Ovary (tissue), 9 donors: ENCODE measurements around the gene SRMS. TPM values are rescaled to one million over a fixed set of nuclear protein-coding genes. Genes with fewer than 3 reads are reported as not detected.
A peak's percentile ranks its signal among the peaks of the same experiment; 100 is the strongest.

ENCODE experiments used
- DNase-seq, 5 donors: peaks; one replicate each; pipeline ENCODE4 v3.0.0-alpha.2; 2019 to 2020
- H3K27ac ChIP-seq, 2 donors: fragments of 200-600 bp; one replicate each; pipeline versions ENCODE4 v1.5.1 to v1.8.0; 2019 to 2022
- H3K27me3 ChIP-seq: fragments of 200-600 bp; one replicate; pipeline ENCODE4 v1.8.0; 2022
- H3K36me3 ChIP-seq: fragments of 200-600 bp; sonication (generic); one replicate; pipeline ENCODE4 v1.5.1; 2019
- H3K4me1 ChIP-seq: one replicate; pipeline ENCODE4 v1.8.1; 2013; ENCODE audit warnings: mild to moderate bottlenecking, moderate library complexity; ENCODE audit not compliant: insufficient read depth
- H3K4me3 ChIP-seq: fragments of 200-600 bp; sonication (generic); one replicate; pipeline ENCODE4 v1.5.1; 2017
- H3K9me3 ChIP-seq, 2 donors: fragments of 200-600 bp in 1 of 2; sonication (generic) in 1 of 2; one replicate each; pipeline versions ENCODE4 v1.5.1 to v1.8.1; 2013 to 2019; ENCODE audit warnings: mild to moderate bottlenecking in 1 of 2, moderate library complexity in 1 of 2
- EP300 ChIP-seq: sonication (generic); formaldehyde crosslinking; IDR thresholded peaks from one replicate; pipeline ENCODE4 v1.6.1; 2017; ENCODE audit warnings: antibody characterized with exemption
- POLR2A ChIP-seq: fragments of 450-650 bp; IDR thresholded peaks from one replicate; pipeline ENCODE4 v1.6.1; 2017; ENCODE audit warnings: antibody characterized with exemption, mild to moderate bottlenecking, moderate library complexity
- WGBS, 3 donors: extraction: QIAGEN DNeasy Blood & Tissue Kit in 1 of 3; methylation state at CpG; one replicate each; pipeline versions ENCODE4 v1.1.5 to v1.1.7; 2013 to 2017; 5-methylcytosine and 5-hydroxymethylcytosine counted together
- intact Hi-C, 4 donors: fragments of 100-400 bp; cut with DNase I; formaldehyde crosslinking; loops; one replicate each; pipeline versions ENCODE4 v1.11.0 to v1.15.1; 2022 to 2023
- polyA plus RNA-seq, 2 donors: library from polyadenylated mRNA; stranded (reverse); fragments of 200-250 nt in 1 of 2; fragments of 350-450 nt in 1 of 2; fragmentation: Illumina TruSeq in 1 of 2; extraction: RNeasy Lipid Tissue Mini Kit (QIAGEN cat#74804) in 1 of 2; gene quantifications; one replicate each; pipeline ENCODE4 v1.2.3, GENCODE V29; 2013 to 2014
- total RNA-seq, 7 donors: library from RNA; depleted of rRNA in 2 of 7; stranded (reverse); fragments of >200 nt in 2 of 7; fragmentation: NEBNext Ultra II Directional in 3 of 7; extraction: Animal tissue kit (Norgen Biotek cat#: 25700) in 3 of 7; gene quantifications; one replicate each; pipeline versions ENCODE4 v1.1.0 to v1.2.4, GENCODE V29; 2016 to 2023
- TF ChIP-seq, protein P1 (sequence below), 3 donors: fragments of 450-650 bp in 2 of 3; fragments of 200-600 bp in 1 of 3; IDR thresholded peaks; one replicate each; pipeline versions ENCODE4 v1.5.1 to v1.8.0; 2016 to 2022; ENCODE audit warnings: antibody characterized with exemption in 3 of 3, mild to moderate bottlenecking in 1 of 3
- donor health status: DM: no; HTN: no; CAD: no; lungs with moderate emphysema.
- donor health status: DM: no; HTN: no; CAD: no.
- donor health status: Bipolar disorder and iron deficiency.
- donor health status: DM: yes; HTN: yes; CAD: no.
- donor health status: DM: no; HTN: no; CAD: no.
- donor health status: DM: yes; HTN: yes; CAD: no.

Gene SRMS
- total and polyA plus RNA-seq, 9 donors, result not detected

GRCh38 chr20:63574829-63575743 lies 27.5 kb upstream of the SRMS start:
- H3K9me3 ChIP-seq, result no peaks in the 10 kb centered on the region
- TF ChIP-seq POLR2A, result no peak
- H3K4me1 ChIP-seq, result peaks cover 5% of the 10 kb centered on the region
- no peaks in the 10 kb centered on the region for H3K36me3 ChIP-seq
- WGBS, 3 donors, result 62 to 64% (median 63%) methylated on average over 28 of the region's 28 CpGs
- peak in 1 of 5 donors; percentile 57 for DNase-seq
- no peak overlapping the region for H3K4me3 ChIP-seq
- H3K27ac ChIP-seq, result no peak overlapping the region
- no peaks in the 10 kb centered on the region for H3K27me3 ChIP-seq
- intact Hi-C loops, result no loop called here

DNA sequence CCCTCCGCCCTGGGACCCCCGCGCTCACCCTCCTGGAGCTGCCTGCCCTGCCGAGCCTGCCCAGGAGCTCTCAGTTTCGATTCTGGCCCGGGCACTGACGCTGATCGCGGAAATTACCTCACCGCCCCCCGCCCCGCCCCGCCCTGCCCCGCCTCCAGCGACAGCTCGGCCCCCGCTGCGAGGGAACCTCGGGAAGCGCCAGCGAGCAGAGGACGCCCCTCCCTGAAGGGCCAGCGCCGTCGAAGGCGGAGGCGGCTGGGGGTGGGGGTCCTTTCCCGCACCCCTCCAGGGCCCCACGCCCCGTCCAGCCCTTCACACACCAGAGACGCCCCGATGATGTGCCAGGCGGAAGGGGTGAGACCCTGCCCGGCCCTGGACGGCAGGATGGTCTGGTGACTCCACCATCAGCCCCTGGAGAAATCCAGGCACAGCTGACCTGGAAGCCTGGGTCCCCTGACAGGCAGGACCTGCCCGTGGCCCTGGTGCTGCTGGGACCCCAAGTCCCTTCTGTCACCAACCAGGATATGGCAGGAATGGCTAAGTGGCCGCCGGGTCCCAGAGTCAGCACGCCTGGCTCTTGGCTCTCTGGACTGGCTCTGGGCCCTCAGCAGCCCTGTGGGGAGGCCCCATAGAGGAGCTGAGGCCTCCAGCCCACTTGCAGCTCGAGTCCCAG lies 26.7 kb upstream of the SRMS start, which contains the start of gene HELZ2:
Gene HELZ2, minus strand, starts transcription at position 84 of the 673 bp plus-strand sequence. CDS start 1,854 bp downstream, outside the sequence.
- Histone ChIP-seq H3K9me3 (no peaks in the 10 kb centered on the region), H3K36me3 (no peaks in the 10 kb centered on the region), H3K27me3 (no peaks in the 10 kb centered on the region), H3K27ac (peak within 1 kb of the TSS in 1 of 2 donors; percentile 36), H3K4me1 (peaks cover 5% of the 10 kb centered on the region), H3K4me3 (peak within 1 kb of the TSS; percentile 83)
- TF ChIP-seq POLR2A (no peak), EP300 (no peak)
- TF ChIP-seq, protein P1, sequence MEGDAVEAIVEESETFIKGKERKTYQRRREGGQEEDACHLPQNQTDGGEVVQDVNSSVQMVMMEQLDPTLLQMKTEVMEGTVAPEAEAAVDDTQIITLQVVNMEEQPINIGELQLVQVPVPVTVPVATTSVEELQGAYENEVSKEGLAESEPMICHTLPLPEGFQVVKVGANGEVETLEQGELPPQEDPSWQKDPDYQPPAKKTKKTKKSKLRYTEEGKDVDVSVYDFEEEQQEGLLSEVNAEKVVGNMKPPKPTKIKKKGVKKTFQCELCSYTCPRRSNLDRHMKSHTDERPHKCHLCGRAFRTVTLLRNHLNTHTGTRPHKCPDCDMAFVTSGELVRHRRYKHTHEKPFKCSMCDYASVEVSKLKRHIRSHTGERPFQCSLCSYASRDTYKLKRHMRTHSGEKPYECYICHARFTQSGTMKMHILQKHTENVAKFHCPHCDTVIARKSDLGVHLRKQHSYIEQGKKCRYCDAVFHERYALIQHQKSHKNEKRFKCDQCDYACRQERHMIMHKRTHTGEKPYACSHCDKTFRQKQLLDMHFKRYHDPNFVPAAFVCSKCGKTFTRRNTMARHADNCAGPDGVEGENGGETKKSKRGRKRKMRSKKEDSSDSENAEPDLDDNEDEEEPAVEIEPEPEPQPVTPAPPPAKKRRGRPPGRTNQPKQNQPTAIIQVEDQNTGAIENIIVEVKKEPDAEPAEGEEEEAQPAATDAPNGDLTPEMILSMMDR (IDR thresholded peaks at IDR 0.05), result no peak
- WGBS, 3 donors, result 7 to 17% (median 14%) methylated on average over 17 to 40 of the region's 40 CpGs
- intact Hi-C loops, result no loop called here
- DNase-seq, result peak; percentile 74 to 84 (median 82)

- intact Hi-C loops, result no loop called here
- 0 to 2% (median 1%) methylated on average over 8 to 24 of the region's 24 CpGs for WGBS, 3 donors
- peak overlapping the region in 1 of 2 donors; percentile 36 for H3K27ac ChIP-seq
These were observed 26.1 kb upstream of the SRMS start for GRCh38 chr20:63573647-63574131.

DNA sequence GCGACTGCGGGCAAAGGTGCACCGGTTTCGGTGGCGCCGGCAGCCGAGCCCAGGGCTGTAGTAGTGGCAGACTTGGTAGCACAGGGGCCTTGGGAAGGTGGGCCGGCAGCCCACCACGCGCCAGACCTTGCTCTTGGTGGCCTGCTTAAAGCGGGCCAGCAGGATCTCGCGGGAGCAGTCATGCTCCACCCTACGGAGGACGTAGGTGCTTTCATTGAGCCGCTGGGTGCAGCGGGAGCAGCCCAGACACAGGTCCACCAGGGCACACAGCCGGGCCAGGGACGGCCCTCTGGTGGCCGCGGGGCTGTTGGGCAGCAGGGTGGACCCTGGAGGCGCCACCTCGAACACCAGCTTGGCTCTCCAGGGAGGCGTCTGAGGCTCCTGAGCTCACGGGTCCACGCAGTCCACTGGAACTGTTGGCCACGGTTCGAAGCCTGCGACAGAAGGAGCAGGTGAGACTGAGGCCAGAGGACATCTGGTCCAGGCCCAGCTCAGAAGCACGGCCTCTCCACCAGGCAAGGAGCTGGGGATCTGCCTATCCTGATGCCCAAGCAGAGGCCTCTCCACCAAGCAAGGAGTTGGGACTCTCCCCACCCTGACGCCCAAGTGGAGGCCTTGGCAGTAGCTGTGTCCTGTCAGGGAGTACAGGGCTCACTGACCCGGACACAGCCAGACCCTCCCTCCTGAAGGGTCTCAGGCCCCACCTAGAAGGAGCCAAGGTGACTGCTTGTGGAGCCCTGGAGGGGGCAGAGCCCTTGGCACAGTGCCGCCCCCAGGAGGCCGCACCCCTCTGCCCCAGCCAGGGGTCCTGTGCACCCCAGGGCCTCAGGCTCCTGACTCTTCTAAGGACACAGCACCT lies 25.5 kb upstream of the SRMS start:
- no peak for DNase-seq
- WGBS, 3 donors, result 77 to 86% (median 80%) methylated on average over 23 to 34 of the region's 34 CpGs
- Histone ChIP-seq H3K9me3 (no peaks in the 10 kb centered on the region), H3K4me1 (peaks cover 5% of the 10 kb centered on the region), H3K36me3 (no peaks in the 10 kb centered on the region), H3K4me3 (peak overlapping the region; percentile 83), H3K27me3 (no peaks in the 10 kb centered on the region), H3K27ac (no peak overlapping the region)
- intact Hi-C loops, result no loop called here
- TF ChIP-seq EP300 (no peak), POLR2A (no peak)
- TF ChIP-seq, protein P1 (IDR thresholded peaks at IDR 0.05), result no peak

More at GRCh38 chr20:63573647-63574131, 26.1 kb upstream of the SRMS start:
- Histone ChIP-seq H3K4me3 (peak overlapping the region; percentile 83), H3K9me3 (no peaks in the 10 kb centered on the region), H3K36me3 (no peaks in the 10 kb centered on the region), H3K4me1 (peaks cover 5% of the 10 kb centered on the region), H3K27me3 (no peaks in the 10 kb centered on the region)
- DNase-seq, result no peak
- TF ChIP-seq POLR2A (no peak), EP300 (no peak)
- TF ChIP-seq, protein P1 (IDR thresholded peaks at IDR 0.05), result no peak
